HepG2 (cell line): ENCODE results near the gene TCAF1. TPM values are rescaled to one million over a fixed set of nuclear protein-coding genes. Genes with fewer than 3 reads are reported as not detected.
A peak's percentile ranks its signal among the peaks of the same experiment; 100 is the strongest.

Experiments used
- ATF7 ChIP-seq, 2 experiments: fragments of 450-650 bp in 1 of 2; sonication (generic) in 1 of 2; formaldehyde crosslinking in 1 of 2; IDR thresholded peaks; 2 replicates each; pipeline versions ENCODE4 v1.4.0 to v1.6.1; 2016 to 2020; ENCODE audit warnings: antibody characterized with exemption in 1 of 2, mild to moderate bottlenecking in 1 of 2, missing genetic modification reagents in 1 of 2
- CEBPG ChIP-seq: IDR thresholded peaks from 2 replicates; pipeline ENCODE4 v1.6.1; 2016
- GATAD2A ChIP-seq: IDR thresholded peaks from 2 replicates; pipeline ENCODE4 v1.6.1; 2016
- MATR3 ChIP-seq: sonication (generic); formaldehyde crosslinking; IDR thresholded peaks from 2 replicates; pipeline ENCODE4 v1.4.0; 2020; ENCODE audit warnings: missing genetic modification reagents
- MED8 ChIP-seq: sonication (generic); formaldehyde crosslinking; IDR thresholded peaks from 2 replicates; pipeline ENCODE4 v1.8.1; 2023; ENCODE audit warnings: mild to moderate bottlenecking, missing genetic modification reagents; ENCODE audit not compliant: insufficient replicate concordance
- MTA3 ChIP-seq: sonication (generic); formaldehyde crosslinking; IDR thresholded peaks from 2 replicates; pipeline ENCODE4 v1.4.0; 2020; ENCODE audit warnings: missing genetic modification reagents
- NR2F2 ChIP-seq: IDR thresholded peaks from 2 replicates; pipeline ENCODE4 v1.6.1; 2012; ENCODE audit warnings: low read depth, inconsistent platforms, borderline replicate concordance
- RAD21 ChIP-seq: fragments of 450-650 bp; formaldehyde crosslinking; IDR thresholded peaks from 2 replicates; pipeline ENCODE4 v1.5.0; 2020; ENCODE audit warnings: mild to moderate bottlenecking
- RBFOX2 ChIP-seq: fragments of 200-400 bp; formaldehyde crosslinking; IDR thresholded peaks from 2 replicates; pipeline ENCODE4 v1.6.1; 2017; ENCODE audit warnings: low read depth, mild to moderate bottlenecking, low read length
- SAFB2 ChIP-seq: sonication (generic); formaldehyde crosslinking; IDR thresholded peaks from 2 replicates; pipeline ENCODE4 v1.5.1; 2020; ENCODE audit warnings: missing genetic modification reagents, low read depth, mild to moderate bottlenecking, borderline replicate concordance
- SKI ChIP-seq: fragments of 450-650 bp; IDR thresholded peaks from one replicate; pipeline ENCODE4 v1.6.1; 2018; ENCODE audit warnings: mild to moderate bottlenecking; ENCODE audit not compliant: partially characterized antibody
- SMAD1 ChIP-seq: sonication (generic); formaldehyde crosslinking; IDR thresholded peaks from 2 replicates; pipeline ENCODE4 v1.4.0; 2020; ENCODE audit warnings: missing genetic modification reagents, low read depth, mild to moderate bottlenecking, borderline replicate concordance
- THYN1 ChIP-seq: sonication (generic); formaldehyde crosslinking; IDR thresholded peaks from 2 replicates; pipeline ENCODE4 v1.8.1; 2023; ENCODE audit warnings: low read depth, mild to moderate bottlenecking, moderate library complexity, missing genetic modification reagents, borderline replicate concordance
- ZNF331 ChIP-seq: sonication (generic); formaldehyde crosslinking; IDR thresholded peaks from 2 replicates; pipeline ENCODE4 v1.4.0; 2020; ENCODE audit warnings: missing genetic modification reagents
- ZNF772 ChIP-seq: sonication (generic); formaldehyde crosslinking; IDR thresholded peaks from 2 replicates; pipeline ENCODE4 v1.5.0; 2020; ENCODE audit warnings: mild to moderate bottlenecking, missing genetic modification reagents
- polyA plus RNA-seq, 8 experiments: library from polyadenylated mRNA; depleted of rRNA in 3 of 8; stranded (reverse) in 7 of 8; unstranded in 1 of 8; fragments of >200 nt; fragmentation: Illumina TruSeq in 4 of 8; extraction: Trizol in 4 of 8; gene quantifications; 2 replicates each; pipeline versions ENCODE4 v1.2.1 to v1.2.3, GENCODE V29; 2011 to 2016; ENCODE audit warnings: low read depth in 4 of 8, missing spikeins in 1 of 8, mixed read lengths in 1 of 8; ENCODE audit not compliant: insufficient read depth in 1 of 8
- total RNA-seq, 5 experiments: library from RNA; depleted of rRNA; stranded (reverse); fragments of >200 nt; fragmentation: Illumina TruSeq; extraction: Trizol; gene quantifications; 2 replicates each; pipeline ENCODE4 v1.2.3, GENCODE V29; 2016; ENCODE audit warnings: low read depth in 1 of 5
- TF ChIP-seq, protein P1 (sequence below): sonication (generic); formaldehyde crosslinking; conservative IDR thresholded peaks from 2 replicates; pipeline ENCODE4 v1.5.0; 2020; ENCODE audit warnings: missing genetic modification reagents
- TF ChIP-seq, protein P2 (sequence below): IDR thresholded peaks from 2 replicates; pipeline ENCODE4 v1.6.1; 2016; ENCODE audit warnings: low read depth, borderline replicate concordance
- TF ChIP-seq, protein P3 (sequence below): sonication (generic); formaldehyde crosslinking; IDR thresholded peaks from 2 replicates; pipeline ENCODE4 v1.5.0; 2020; ENCODE audit warnings: missing genetic modification reagents
- TF ChIP-seq, protein P4 (sequence below): sonication (generic); formaldehyde crosslinking; IDR thresholded peaks from 2 replicates; pipeline ENCODE4 v1.4.0; 2020; ENCODE audit warnings: mild to moderate bottlenecking, missing genetic modification reagents

The TCAF1 gene
- total and polyA plus RNA-seq, 2 of the 13 experiments (the other 11 are each of a cell fraction or from before 2014, with no cell fraction given): 36.2 to 101 TPM

DNA sequence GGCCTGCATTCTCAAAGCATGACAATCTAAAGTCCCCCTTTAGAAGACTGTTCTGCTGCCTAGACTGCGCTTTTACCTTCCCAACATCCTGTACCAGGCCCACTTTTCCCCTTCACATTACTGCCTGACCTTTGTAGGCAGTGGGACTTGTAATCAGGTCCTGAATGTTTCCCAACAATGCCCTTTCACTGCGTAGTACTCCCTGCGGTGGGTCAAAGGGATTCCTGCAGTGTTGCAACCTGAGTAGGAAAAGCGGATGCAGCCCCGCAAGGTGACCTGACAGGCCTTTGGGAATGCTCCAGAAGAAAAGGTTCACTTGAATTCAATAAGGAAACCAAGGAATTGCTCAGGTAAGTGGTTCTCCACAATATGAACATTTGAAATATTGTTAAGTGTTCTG, 4.9 kb upstream of the TCAF1 start (continued):
- TF ChIP-seq MED8: peak; percentile 69
- no peak for TF ChIP-seq MATR3 (CRISPR knock-in tag)
- no peak for TF ChIP-seq RBFOX2
- TF ChIP-seq, protein P1, sequence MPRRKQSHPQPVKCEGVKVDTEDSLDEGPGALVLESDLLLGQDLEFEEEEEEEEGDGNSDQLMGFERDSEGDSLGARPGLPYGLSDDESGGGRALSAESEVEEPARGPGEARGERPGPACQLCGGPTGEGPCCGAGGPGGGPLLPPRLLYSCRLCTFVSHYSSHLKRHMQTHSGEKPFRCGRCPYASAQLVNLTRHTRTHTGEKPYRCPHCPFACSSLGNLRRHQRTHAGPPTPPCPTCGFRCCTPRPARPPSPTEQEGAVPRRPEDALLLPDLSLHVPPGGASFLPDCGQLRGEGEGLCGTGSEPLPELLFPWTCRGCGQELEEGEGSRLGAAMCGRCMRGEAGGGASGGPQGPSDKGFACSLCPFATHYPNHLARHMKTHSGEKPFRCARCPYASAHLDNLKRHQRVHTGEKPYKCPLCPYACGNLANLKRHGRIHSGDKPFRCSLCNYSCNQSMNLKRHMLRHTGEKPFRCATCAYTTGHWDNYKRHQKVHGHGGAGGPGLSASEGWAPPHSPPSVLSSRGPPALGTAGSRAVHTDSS (CRISPR knock-in tag): no peak
- peak; percentile 92 for TF ChIP-seq NR2F2
- TF ChIP-seq, protein P2, sequence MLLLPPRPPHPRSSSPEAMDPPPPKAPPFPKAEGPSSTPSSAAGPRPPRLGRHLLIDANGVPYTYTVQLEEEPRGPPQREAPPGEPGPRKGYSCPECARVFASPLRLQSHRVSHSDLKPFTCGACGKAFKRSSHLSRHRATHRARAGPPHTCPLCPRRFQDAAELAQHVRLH (CRISPR knock-in tag): peak; percentile 72; the same call in 1 of the 2 replicates
- no peak for TF ChIP-seq ATF7 (IDR thresholded peaks at IDR 0.05)
- peak; percentile 65; the same call in 1 of the 2 replicates for TF ChIP-seq ATF7 (CRISPR knock-in tag; IDR thresholded peaks at IDR 0.05)
- peak; percentile 76 for TF ChIP-seq SKI
- TF ChIP-seq, protein P3, sequence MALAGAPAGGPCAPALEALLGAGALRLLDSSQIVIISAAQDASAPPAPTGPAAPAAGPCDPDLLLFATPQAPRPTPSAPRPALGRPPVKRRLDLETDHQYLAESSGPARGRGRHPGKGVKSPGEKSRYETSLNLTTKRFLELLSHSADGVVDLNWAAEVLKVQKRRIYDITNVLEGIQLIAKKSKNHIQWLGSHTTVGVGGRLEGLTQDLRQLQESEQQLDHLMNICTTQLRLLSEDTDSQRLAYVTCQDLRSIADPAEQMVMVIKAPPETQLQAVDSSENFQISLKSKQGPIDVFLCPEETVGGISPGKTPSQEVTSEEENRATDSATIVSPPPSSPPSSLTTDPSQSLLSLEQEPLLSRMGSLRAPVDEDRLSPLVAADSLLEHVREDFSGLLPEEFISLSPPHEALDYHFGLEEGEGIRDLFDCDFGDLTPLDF (CRISPR knock-in tag): peak; percentile 62; the same call in 1 of the 2 replicates
- TF ChIP-seq ZNF331 (CRISPR knock-in tag): peak; percentile 93
- no peak for TF ChIP-seq ZNF772
- TF ChIP-seq SAFB2 (CRISPR knock-in tag): no peak
- TF ChIP-seq, protein P4, sequence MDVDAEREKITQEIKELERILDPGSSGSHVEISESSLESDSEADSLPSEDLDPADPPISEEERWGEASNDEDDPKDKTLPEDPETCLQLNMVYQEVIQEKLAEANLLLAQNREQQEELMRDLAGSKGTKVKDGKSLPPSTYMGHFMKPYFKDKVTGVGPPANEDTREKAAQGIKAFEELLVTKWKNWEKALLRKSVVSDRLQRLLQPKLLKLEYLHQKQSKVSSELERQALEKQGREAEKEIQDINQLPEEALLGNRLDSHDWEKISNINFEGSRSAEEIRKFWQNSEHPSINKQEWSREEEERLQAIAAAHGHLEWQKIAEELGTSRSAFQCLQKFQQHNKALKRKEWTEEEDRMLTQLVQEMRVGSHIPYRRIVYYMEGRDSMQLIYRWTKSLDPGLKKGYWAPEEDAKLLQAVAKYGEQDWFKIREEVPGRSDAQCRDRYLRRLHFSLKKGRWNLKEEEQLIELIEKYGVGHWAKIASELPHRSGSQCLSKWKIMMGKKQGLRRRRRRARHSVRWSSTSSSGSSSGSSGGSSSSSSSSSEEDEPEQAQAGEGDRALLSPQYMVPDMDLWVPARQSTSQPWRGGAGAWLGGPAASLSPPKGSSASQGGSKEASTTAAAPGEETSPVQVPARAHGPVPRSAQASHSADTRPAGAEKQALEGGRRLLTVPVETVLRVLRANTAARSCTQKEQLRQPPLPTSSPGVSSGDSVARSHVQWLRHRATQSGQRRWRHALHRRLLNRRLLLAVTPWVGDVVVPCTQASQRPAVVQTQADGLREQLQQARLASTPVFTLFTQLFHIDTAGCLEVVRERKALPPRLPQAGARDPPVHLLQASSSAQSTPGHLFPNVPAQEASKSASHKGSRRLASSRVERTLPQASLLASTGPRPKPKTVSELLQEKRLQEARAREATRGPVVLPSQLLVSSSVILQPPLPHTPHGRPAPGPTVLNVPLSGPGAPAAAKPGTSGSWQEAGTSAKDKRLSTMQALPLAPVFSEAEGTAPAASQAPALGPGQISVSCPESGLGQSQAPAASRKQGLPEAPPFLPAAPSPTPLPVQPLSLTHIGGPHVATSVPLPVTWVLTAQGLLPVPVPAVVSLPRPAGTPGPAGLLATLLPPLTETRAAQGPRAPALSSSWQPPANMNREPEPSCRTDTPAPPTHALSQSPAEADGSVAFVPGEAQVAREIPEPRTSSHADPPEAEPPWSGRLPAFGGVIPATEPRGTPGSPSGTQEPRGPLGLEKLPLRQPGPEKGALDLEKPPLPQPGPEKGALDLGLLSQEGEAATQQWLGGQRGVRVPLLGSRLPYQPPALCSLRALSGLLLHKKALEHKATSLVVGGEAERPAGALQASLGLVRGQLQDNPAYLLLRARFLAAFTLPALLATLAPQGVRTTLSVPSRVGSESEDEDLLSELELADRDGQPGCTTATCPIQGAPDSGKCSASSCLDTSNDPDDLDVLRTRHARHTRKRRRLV: no peak
- TF ChIP-seq CEBPG (CRISPR knock-in tag): peak; percentile 99
- no peak for TF ChIP-seq THYN1 (CRISPR knock-in tag)
- TF ChIP-seq RAD21 (CRISPR knock-in tag): peak; percentile 47; the same call in 1 of the 2 replicates
- no peak for TF ChIP-seq SMAD1 (CRISPR knock-in tag)
- peak; percentile 98 for TF ChIP-seq GATAD2A (CRISPR knock-in tag)
- TF ChIP-seq MTA3 (CRISPR knock-in tag): no peak
